ENCODE data around the gene AFAP1. TPM values are rescaled to one million over a fixed set of nuclear protein-coding genes. Genes with fewer than 3 reads are reported as not detected.

The AFAP1 gene
- total RNA-seq, 1 donor from 2014 or later, result 6.7 TPM

DNA sequence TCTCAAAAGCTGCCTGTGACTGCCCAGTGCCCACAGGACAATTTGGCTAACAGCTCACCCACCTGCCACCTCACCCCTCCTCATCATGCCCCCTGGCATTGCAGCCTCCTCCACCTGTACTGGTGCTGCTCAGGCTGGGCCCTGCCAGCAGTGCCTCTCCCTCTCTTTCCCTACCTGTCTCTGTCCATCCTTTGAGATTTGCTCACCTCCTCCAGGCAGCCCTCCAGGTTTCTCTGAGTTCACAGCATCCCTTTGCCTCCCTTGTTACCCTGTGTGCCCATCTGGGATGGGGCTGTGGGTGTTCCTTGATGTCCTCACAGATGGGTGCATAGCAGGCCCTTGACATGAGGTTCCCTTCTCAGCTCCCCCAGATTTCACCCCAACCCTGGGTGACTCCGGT lies 224.9 kb downstream of the AFAP1 start:
- no peak overlapping the region for H3K4me2 ChIP-seq
- H3K36me3 Mint-ChIP-seq, result peaks cover 4% of the 10 kb centered on the region
- no peak overlapping the region for H3K4me3 ChIP-seq
- H2AFZ ChIP-seq (replicated peaks), result no peak overlapping the region
- no peak overlapping the region for H3K9ac ChIP-seq
- H3K4me1 ChIP-seq, result peaks cover 25% of the 10 kb centered on the region
- no peak for TF ChIP-seq EZH2 (IDR thresholded peaks at IDR 0.05)
- TF ChIP-seq EZH2phosphoT487 (IDR thresholded peaks at IDR 0.05), result no peak
- TF ChIP-seq, protein P1, sequence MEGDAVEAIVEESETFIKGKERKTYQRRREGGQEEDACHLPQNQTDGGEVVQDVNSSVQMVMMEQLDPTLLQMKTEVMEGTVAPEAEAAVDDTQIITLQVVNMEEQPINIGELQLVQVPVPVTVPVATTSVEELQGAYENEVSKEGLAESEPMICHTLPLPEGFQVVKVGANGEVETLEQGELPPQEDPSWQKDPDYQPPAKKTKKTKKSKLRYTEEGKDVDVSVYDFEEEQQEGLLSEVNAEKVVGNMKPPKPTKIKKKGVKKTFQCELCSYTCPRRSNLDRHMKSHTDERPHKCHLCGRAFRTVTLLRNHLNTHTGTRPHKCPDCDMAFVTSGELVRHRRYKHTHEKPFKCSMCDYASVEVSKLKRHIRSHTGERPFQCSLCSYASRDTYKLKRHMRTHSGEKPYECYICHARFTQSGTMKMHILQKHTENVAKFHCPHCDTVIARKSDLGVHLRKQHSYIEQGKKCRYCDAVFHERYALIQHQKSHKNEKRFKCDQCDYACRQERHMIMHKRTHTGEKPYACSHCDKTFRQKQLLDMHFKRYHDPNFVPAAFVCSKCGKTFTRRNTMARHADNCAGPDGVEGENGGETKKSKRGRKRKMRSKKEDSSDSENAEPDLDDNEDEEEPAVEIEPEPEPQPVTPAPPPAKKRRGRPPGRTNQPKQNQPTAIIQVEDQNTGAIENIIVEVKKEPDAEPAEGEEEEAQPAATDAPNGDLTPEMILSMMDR (IDR thresholded peaks at IDR 0.05), result no peak
- H3K9me3 Mint-ChIP-seq, result peaks cover 4% of the 10 kb centered on the region
- no peak for DNase-seq (ENCODE audit: low spot score)
- no peaks in the 10 kb centered on the region for H3F3A ChIP-seq (ENCODE audit: low read depth)
- H4K20me1 ChIP-seq (ENCODE audit: low read depth), result no peaks in the 10 kb centered on the region
- peak overlapping the region; percentile 65 for H3K4me3 Mint-ChIP-seq
- H3K27me3 ChIP-seq, result peaks cover 26% of the 10 kb centered on the region
- no peaks in the 10 kb centered on the region for H3K36me3 ChIP-seq
- no peaks in the 10 kb centered on the region for H3K9me3 ChIP-seq (ENCODE audit: low read depth)
- H3K4me1 Mint-ChIP-seq, result peaks cover 34% of the 10 kb centered on the region
- H3K27ac ChIP-seq, result no peak overlapping the region
- H3K79me2 ChIP-seq (ENCODE audit: low read depth), result no peaks in the 10 kb centered on the region
- H3K27ac Mint-ChIP-seq, result peak overlapping the region; percentile 76
- peaks cover 12% of the 10 kb centered on the region for H3K27me3 Mint-ChIP-seq (ENCODE audit: insufficient read depth, low read depth)

DNA sequence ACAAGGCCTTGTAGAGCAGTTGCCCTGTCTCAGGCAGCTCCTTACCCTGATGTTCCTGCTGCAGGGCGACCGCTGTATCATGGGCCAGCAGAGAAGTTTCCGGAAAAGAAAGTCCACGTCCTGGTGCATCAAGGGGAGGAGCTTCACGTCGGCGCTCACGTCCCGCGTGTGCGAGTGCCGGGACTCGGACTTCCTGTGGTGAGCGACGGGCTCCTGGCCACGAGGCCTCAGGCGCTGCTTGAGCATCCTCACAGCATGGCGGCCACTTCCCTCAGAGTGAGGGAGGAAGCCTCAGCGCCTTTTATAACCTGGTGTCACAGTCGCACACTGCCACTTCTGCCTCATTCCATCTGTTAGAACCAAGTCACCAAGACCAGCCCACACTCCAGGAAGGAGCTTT lies 225.5 kb downstream of the AFAP1 start:
- Mint-ChIP-seq H3K4me1 (peaks cover 38% of the 10 kb centered on the region), H3K27ac (no peak overlapping the region), H3K9me3 (peaks cover 4% of the 10 kb centered on the region), H3K4me3 (no peak overlapping the region), H3K36me3 (peaks cover 4% of the 10 kb centered on the region), H3K27me3 (ENCODE audit: insufficient read depth, low read depth) (peaks cover 12% of the 10 kb centered on the region)
- Histone ChIP-seq H4K20me1 (ENCODE audit: low read depth) (no peaks in the 10 kb centered on the region), H2AFZ (replicated peaks) (no peak overlapping the region), H3K4me2 (no peak overlapping the region), H3K27me3 (peaks cover 20% of the 10 kb centered on the region), H3F3A (ENCODE audit: low read depth) (no peaks in the 10 kb centered on the region), H3K79me2 (ENCODE audit: low read depth) (no peaks in the 10 kb centered on the region), H3K36me3 (no peaks in the 10 kb centered on the region), H3K4me3 (no peak overlapping the region), H3K9me3 (ENCODE audit: low read depth) (no peaks in the 10 kb centered on the region), H3K9ac (no peak overlapping the region), H3K4me1 (peaks cover 31% of the 10 kb centered on the region), H3K27ac (no peak overlapping the region)
- no peak for DNase-seq (ENCODE audit: low spot score)
- TF ChIP-seq EZH2 (IDR thresholded peaks at IDR 0.05), result no peak

DNA sequence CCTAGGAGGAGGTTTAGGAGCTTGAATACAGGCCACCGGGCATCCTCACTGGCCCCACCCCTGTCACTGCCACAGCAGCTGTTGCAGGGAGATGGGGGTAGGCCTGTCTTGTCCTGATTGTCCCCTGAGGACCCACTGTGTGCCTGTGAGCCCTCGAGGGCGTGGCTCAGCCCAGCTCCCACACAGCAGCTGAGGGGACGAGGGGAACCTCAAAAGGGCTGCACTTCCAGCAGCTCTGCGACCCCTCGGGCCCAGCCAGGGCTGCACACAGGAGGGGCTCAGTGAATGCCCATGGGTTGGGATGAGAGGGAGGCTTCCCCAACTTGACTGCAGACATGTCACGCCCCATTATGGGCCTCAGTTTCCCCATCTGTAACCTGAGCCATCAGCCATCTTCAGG lies 225.9 kb downstream of the AFAP1 start:
- Mint-ChIP-seq H3K27ac (no peak overlapping the region), H3K27me3 (ENCODE audit: insufficient read depth, low read depth) (peaks cover 12% of the 10 kb centered on the region), H3K4me1 (peaks cover 37% of the 10 kb centered on the region), H3K36me3 (peaks cover 4% of the 10 kb centered on the region), H3K9me3 (peaks cover 4% of the 10 kb centered on the region), H3K4me3 (no peak overlapping the region)
- H3K4me2 ChIP-seq, result no peak overlapping the region
- no peaks in the 10 kb centered on the region for H3K79me2 ChIP-seq (ENCODE audit: low read depth)
- no peaks in the 10 kb centered on the region for H3K36me3 ChIP-seq
- no peak for DNase-seq (ENCODE audit: low spot score)
- no peaks in the 10 kb centered on the region for H3K9me3 ChIP-seq (ENCODE audit: low read depth)
- H3K27ac ChIP-seq, result no peak overlapping the region
- no peak overlapping the region for H3K9ac ChIP-seq
- H3K27me3 ChIP-seq, result peaks cover 16% of the 10 kb centered on the region
- no peaks in the 10 kb centered on the region for H4K20me1 ChIP-seq (ENCODE audit: low read depth)
- no peaks in the 10 kb centered on the region for H3F3A ChIP-seq (ENCODE audit: low read depth)
- no peak overlapping the region for H3K4me3 ChIP-seq
- no peak overlapping the region for H2AFZ ChIP-seq (replicated peaks)
- peaks cover 34% of the 10 kb centered on the region for H3K4me1 ChIP-seq
- no peak for TF ChIP-seq EZH2phosphoT487 (IDR thresholded peaks at IDR 0.05)
- TF ChIP-seq EZH2 (IDR thresholded peaks at IDR 0.05), result no peak
- TF ChIP-seq, protein P1 (IDR thresholded peaks at IDR 0.05), result no peak

DNA sequence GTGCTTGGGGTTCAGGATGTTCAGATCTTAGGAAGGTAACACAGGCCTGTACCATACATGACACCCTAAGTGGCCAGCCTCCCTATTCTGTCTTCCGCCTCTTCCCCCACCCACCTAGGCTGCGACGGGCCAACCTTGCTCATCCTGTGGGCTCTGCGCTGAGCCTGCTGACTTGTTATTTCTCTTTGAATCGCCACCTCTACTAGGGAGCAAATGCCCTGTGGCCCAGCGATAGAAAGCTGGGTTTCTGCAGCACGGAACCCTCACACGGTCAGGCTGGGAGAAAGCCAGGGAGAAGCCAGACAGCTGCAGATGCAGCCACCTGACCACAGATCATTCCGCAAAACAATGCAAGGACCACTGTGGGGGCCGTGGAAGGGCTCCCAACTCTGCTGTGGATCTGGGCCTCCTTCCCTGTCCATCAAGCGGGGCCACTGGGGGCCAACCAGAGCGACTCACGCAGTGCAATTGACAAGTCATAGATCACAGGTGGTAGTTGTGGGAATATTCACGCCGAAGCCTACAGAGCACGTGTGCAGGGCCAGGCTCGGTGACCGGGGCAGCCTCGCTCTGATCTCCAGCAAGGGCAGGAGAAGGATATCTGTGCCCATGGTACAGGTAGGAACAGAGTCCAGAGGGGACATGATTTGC lies 227.5 kb downstream of the AFAP1 start:
- H3K9ac ChIP-seq, result no peak overlapping the region
- peaks cover 4% of the 10 kb centered on the region for H3K9me3 Mint-ChIP-seq
- H3K36me3 Mint-ChIP-seq, result peaks cover 4% of the 10 kb centered on the region
- H3K4me1 Mint-ChIP-seq, result peaks cover 37% of the 10 kb centered on the region
- TF ChIP-seq EZH2phosphoT487 (IDR thresholded peaks at IDR 0.05), result no peak
- TF ChIP-seq EZH2 (IDR thresholded peaks at IDR 0.05), result no peak
- TF ChIP-seq, protein P1 (IDR thresholded peaks at IDR 0.05), result no peak
- no peak overlapping the region for H3K4me2 ChIP-seq
- no peaks in the 10 kb centered on the region for H3K9me3 ChIP-seq (ENCODE audit: low read depth)
- no peaks in the 10 kb centered on the region for H3K36me3 ChIP-seq
- H3K27me3 Mint-ChIP-seq (ENCODE audit: insufficient read depth, low read depth), result peaks cover 12% of the 10 kb centered on the region
- no peaks in the 10 kb centered on the region for H4K20me1 ChIP-seq (ENCODE audit: low read depth)
- no peak overlapping the region for H3K4me3 ChIP-seq
- peak overlapping the region; percentile 31 for H3K27ac Mint-ChIP-seq
- no peak overlapping the region for H2AFZ ChIP-seq (replicated peaks)
- DNase-seq (ENCODE audit: low spot score), result no peak
- H3K27me3 ChIP-seq, result peaks cover under 1% of the 10 kb centered on the region
- peaks cover 34% of the 10 kb centered on the region for H3K4me1 ChIP-seq
- no peak overlapping the region for H3K27ac ChIP-seq
- H3K4me3 Mint-ChIP-seq, result no peak overlapping the region
- no peaks in the 10 kb centered on the region for H3K79me2 ChIP-seq (ENCODE audit: low read depth)
- H3F3A ChIP-seq (ENCODE audit: low read depth), result no peaks in the 10 kb centered on the region

Data from neural progenitor cell (in vitro differentiated cells).